GM21825 (cell line): Measurements from ENCODE around the gene SLC30A4.
A peak's percentile ranks its signal among the peaks of the same experiment; 100 is the strongest.

ENCODE experiments used
- ATAC-seq: cut with Tn5 transposase; IDR thresholded peaks from one replicate; pipeline ENCODE4 v1.9.1; 2021; ENCODE audit warnings: mild to moderate bottlenecking, moderate library complexity; ENCODE audit not compliant: unreplicated experiment

The SLC30A4 gene

DNA sequence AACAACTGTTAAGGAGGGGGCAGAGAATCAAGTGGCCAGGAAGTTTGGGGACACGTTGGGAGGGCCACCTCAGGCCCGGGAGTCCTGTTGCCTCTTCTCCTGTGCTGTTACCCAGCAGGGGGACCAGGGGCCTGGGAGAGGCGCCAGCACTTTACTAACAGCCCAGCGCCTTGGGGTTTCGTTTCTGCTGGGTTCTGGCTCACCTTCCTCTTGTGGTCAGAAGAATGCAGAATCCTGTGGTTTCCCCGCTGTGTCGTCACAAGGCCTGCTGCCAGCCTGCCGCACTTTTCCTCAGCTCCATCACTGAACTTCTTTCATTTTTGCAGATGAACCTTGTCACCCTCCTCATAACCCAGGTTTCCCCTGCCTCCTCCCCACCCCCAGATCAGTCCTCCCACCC lies 67.7 kb downstream of the SLC30A4 start:
- peak; percentile 67 for ATAC-seq

DNA sequence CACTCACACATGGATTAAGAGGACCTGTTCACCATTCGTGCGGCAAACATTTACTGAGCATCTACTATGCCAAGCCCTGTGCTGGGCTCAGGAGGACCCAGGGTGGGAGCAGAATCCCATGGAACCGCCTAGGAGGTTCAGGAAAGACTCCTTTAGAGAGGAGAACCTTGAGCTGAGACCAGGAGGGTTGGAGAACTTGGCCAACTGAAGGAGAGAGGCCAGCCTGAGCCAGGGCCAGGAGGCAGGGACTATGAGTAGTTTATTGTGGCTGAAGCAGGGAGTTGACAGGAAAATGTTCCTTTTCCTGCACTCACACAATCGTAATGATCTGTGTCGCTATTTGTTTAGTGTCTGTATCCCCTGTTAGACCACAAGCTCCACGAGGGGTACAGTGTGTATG lies 71.3 kb downstream of the SLC30A4 start:
- no peak for ATAC-seq

DNA sequence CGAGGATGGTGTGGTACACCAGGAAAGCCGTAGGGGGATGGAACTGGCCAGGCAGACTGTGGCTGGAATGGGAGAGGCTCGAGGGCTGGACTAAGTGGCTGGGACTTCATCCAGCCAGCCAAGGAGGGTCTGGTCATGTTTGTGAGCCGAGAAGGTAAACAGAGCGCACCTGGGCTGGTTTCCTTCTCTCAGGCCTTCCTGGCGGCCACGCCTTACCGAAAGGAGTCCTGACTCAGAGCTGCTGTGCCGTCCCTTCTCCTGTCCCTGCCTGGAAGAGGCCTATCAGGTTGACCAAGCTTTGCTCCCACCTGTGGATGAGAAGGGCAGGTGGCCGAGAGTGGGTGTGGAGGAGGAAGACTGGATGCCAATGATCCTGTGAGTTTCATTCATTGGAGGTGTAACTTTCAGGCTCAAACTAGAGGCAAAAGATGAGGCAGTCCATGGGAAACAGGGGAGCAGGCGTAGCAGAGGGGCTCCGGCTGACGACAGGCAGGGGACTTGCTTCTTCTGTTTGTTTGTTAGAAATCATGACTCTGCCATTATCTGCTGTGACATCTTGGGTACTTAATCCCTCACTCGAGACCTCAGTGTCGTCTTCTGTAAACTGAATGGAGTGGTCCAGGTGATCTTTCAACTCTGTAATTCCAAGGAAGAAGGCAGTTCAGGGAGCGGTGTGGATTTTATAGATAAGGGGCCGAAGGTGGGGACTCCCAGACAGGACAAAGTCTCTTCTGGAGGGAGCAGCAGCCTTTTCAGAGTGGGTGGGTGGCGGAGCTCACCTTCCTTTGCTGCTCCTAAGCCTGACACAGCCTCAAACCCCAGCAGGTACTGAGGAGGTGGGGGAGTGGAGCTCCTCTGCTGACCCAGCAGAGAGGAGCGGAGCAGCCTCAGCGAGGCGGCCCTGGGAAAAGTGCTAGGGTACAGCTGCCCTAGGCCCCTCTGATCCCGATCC lies 72.4 kb downstream of the SLC30A4 start:
- ATAC-seq, result no peak

DNA sequence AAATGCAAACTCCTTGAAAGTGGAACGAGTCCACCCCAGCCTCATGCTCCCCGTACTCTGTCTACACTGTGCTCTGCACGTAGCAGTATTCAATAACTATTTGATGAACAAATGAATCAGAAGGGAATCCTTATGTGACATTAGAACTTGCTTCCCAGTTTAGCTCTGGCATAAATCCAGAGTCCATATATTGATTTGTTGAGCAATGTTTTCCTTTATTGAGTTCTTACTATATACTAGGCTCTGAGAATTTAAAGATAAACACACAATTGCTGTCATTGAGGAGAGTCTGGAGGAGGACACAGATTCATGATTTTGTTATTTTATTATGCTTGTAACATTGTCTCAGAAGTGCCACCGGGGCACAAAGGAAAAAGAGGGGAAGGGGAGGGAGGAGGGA lies 73.2 kb downstream of the SLC30A4 start:
- no peak for ATAC-seq

DNA sequence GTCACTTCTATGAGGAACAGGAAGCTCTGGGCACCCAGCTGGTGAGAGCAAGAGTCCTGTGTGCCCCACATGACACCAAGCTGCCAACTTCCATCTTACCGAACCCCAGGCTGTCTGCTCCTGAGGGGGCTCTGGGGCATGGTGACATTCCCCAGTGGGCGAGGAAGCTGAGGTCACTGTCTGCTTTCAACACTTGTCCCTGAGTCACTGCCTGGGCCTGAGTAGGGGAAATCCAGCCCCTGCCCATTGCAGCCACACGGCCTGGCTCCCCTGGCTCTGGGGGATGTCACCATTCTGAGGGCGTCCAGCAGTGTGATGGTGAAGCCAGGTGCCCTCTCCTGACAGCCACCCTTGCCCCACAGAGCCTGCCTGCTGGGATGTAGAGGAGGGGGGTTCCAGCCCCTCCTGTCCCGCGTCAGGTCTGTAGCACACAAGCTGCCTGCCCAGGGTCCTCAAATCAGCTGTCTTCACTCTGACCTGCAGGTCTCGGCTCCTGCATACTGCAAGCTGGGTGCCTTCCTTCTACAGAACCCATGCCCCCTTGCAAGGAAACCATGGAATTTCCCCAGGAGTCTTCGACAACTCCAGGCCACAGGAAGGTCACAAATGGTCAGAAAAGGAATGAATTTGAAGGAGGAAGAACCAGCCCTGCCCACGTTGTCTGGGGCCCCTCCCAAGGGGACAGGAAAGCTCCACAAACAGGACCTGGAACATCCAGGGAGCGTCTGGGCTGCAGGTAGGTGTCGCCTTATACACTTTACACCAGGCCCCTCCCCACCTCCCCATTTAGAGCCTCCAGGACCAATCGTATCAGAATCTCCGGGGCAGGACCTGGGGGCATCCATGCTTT lies 74.3 kb downstream of the SLC30A4 start:
- ATAC-seq, result no peak

DNA sequence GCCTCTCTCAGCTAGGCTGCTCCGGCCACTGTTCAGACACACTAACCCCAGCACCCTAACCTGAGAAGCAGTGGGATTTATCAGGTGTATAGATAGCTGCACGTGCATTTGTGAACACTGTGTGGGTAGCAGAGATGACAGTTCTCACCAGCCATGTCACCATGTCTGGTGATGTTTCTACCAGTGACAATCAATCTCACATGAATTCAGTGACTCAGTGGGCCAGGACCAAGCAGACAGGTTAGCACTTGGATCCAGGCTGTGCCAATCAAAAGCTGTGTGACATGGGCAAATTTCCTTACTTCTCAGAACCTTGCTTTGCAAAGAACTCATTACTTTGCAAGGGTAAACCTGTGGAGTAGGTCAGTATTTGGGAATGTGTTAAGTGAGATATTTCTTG lies 78.9 kb downstream of the SLC30A4 start:
- ATAC-seq, result no peak

DNA sequence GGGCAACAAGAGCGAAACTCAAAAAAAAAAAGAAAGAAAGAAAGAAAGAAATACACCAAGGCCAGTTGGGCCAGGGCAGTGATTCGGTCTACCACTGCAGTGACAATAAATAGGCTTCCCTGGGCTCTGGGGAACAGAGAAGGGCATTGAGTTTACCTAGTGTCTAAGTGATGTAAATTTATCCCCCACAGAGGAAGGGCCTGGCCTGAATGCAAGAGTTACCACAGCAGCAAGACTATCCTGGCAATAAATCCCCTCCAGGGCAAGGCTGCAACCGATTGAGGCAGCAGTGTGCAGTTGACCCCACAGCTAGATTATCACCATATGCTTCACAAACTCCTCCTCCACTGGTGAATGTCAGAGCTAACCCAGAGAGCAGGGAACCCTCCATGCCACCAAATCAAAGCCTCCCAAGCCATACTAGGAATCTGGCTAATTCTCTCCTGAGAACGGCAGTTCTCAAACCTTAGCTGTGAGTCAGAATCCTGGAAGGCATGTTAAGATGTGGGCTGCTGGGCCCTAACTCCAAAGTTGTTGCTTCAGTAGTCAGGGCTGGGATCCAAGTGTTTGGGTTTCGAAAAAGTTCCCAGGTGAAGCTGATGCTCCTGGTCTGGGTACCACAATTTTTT lies 79.9 kb downstream of the SLC30A4 start:
- ATAC-seq, result no peak

DNA sequence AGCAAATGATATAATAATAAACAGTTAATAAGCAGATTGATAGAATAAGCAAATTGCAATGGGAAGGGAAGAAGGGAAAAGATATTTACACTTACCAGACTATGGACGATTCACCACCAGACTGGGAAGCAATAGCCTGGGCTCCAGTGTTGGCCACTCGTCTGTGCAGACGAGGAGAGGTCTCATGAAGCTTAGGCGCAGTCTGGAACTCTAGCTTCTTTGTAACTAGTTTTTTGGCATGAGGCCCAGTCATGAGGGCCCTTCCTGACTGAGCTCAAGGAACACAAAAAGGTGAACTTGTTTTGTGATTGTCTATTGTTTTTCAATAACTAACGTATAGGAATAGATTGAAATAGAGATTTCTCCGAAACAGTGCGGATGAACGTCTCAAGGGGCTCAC lies 80.9 kb downstream of the SLC30A4 start:
- no peak for ATAC-seq

DNA sequence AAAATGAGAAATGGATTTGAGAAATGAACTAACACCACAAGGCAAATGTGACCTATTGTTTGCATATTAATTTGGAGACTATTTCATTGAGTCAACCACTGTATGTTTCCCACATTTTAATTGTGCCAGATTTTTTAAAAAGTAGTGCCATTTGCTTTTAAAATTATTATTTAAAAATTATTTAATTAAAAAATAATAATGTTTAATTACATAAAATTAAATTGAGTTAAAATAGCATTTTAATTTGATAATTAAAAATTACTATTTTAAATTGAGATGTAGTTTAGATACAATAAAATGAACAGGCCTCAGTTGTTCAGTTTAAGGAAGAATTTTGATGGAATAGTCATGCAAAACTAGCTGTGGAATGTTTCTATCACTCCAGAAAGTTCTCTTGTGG lies 81.5 kb downstream of the SLC30A4 start:
- ATAC-seq, result no peak

DNA sequence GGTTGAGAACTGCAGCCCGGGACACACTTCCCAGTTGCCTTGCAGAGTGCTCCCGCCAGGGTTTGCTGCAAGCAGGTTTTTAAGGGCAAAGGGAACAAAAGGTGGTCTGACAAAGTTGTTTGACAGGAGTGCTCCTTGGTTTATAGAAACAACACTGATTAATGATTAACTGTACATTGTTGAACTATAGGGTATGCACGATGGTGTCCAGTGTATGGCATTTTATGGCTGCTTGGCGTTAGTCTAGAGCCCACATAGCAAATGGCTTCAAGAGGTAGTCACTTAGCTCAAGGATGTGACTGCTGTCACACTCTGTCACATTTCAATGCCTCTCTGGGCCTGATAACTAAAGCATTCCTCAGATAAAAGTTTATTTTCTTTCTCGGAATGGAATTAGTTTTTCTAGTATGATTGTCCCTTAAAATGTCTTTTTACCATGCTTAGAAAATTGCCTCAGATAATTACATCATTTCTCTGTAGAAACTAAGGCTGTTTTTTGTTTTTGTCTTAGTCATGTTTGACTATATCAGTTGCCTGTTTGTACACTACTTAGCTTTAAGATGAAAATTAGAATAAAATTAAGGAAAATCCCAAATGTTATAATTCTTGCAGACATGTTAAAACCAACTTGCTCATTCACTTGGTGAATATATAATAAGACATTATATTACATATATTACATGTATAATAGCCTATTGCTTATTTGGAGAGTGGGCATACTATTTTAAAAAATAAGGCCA lies 82.9 kb downstream of the SLC30A4 start:
- no peak for ATAC-seq

DNA sequence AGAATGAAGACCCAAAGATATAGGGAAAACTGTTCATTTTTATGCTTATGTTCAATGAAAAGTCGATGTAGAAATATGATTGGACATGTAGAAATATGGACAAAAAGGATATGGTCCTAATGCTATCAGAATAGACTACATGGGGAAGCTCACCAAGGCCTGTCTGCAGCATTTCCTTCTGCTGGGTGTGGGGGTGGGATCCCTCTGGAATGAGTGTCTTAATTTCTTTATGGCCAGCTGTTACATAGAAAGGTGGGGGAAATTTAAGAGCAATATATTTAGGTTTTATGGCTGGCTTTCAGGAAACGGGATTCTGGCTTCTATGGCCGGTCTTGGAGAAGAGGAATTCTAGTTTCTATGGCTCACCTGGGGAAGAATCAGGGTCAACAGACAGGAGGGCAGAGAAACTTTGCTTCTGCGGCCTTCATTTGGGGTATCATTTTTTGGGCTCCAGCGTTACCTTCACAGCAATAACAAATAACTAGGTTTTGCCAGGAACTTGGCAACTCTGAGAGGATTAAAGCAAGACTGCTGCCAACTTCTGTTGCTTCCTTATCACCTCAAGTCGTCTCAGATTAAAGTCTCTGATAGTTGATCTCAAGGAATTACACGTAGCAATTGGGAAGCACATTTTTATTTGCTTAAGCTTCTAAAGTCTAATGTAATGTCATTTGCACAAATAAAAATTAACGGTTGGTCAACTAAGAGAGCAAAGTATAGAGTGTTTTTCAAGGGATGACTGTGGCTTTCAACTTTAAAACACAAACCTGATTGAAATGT lies 87.2 kb downstream of the SLC30A4 start:
- no peak for ATAC-seq

DNA sequence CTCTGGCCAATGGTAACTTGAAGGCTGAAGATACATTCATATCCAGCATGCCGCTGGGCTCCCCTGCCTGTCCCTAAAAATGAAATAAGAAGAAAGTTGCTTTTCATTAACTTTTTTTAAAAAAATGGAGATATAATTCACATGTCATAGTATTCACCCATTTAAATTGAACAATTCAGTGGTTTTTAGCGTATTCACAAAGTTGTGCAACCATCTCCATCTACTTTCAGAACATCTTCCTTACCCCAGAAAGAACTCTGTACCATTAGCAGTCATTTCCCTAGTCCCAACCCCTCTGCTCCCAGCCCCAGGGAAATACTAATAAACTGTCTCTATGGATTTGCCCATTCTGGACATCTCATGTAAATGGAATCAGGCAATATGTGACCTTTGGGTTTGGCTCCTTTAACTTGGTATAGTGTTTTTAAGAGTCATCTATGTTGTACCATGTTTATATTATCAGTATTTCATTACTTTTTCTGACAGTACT lies 88.4 kb downstream of the SLC30A4 start:
- no peak for ATAC-seq

DNA sequence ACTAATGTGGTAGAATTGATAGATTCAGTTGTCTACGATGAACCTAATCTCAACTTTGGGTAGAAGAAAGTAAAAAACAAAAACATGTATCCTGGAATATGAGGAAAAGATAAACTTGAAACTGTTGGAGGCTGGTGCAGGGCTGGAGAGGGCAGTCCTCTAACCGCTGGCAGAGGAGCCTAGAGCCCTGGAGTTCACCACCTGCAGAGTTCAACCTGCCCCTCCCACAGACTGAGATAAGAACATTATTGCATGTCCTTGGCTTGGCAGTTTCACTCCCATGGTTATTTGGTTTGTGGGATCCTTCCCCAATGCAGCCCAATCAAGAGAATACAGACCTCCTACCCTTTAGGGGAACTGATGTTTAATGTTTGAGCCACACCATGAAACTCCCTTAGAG lies 91.0 kb downstream of the SLC30A4 start:
- no peak for ATAC-seq

DNA sequence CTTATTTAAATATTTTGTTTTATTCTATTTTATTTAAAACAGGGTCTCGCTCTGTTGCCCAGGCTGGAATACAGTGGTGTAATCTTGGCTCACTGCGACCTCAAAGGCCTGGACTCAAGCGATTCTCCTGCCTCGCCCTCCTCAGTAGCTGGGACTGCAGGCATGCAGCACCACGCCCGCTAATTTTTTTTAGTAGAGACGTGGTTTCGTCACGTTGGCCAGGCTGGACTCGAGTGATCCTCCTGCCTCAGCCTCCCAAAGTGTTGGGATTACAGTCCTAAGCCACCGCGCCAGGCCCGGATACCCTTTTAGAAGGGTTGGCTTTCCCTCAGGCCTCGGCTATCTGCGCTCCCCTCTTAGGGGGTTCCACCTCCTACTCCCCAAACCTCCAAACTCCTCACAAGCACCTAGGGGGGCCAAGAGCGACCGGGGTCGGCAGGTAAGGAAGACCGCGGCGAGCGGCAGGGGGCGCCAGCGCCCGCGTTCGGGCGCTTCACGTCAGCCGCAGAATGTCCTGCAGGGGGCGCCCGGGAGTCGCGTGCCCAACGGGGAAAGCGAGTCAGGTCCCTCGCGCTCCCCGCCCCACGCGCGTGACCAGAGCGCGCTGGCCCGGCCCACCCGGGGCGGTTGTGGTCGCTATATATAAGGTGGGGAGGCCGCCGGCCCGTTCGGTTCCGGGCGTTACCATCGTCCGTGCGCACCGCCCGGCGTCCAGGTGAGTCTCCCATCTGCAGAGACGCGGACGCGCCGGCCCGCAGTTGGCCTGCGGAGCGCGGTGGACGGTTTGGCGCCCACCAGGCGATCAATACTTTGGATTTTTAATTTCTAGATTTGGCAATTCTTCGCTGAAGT lies 92.4 kb downstream of the SLC30A4 start:
- peak; percentile 61 for ATAC-seq
